HG02970 (cell line): Measurements from ENCODE around the gene FOCAD.
"Not testable (repeated sequence)": the region's sequence is repeated elsewhere in the genome, so short reads cannot be mapped to it uniquely, and the experiment has no call there.

Experiments
- ATAC-seq: cut with Tn5 transposase; IDR thresholded peaks from one replicate; pipeline ENCODE4 v1.9.1; 2021; ENCODE audit warnings: mild to moderate bottlenecking, moderate library complexity, moderate number of reproducible peaks; ENCODE audit not compliant: unreplicated experiment, low FRiP score

Gene FOCAD

GRCh38 chr9:20670395-20670794 lies 13.7 kb upstream of the FOCAD start:
- no peak for ATAC-seq

- ATAC-seq, result no peak
Measured at GRCh38 chr9:20671635-20672034, 12.4 kb upstream of the FOCAD start.

- not testable (repeated sequence) for ATAC-seq
Measured at GRCh38 chr9:20673537-20673936, 10.5 kb upstream of the FOCAD start.

GRCh38 chr9:20681467-20681866 lies 2.6 kb upstream of the FOCAD start:
- no peak for ATAC-seq

- ATAC-seq, result no peak
Measured at GRCh38 chr9:20683351-20684034, 566 bp upstream of the FOCAD start.

GRCh38 chr9:20684875-20685696 lies 1.0 kb downstream of the FOCAD start:
- ATAC-seq, result no peak

GRCh38 chr9:20685769-20686168 lies 1.7 kb downstream of the FOCAD start:
- no peak for ATAC-seq

- no peak for ATAC-seq
Measured at GRCh38 chr9:20689833-20690232, 5.8 kb downstream of the FOCAD start.

GRCh38 chr9:20692554-20692953 lies 8.5 kb downstream of the FOCAD start:
- no peak for ATAC-seq

GRCh38 chr9:20693068-20693467 lies 9.0 kb downstream of the FOCAD start:
- ATAC-seq, result no peak

- ATAC-seq, result no peak
Measured at GRCh38 chr9:20694248-20694647, 10.2 kb downstream of the FOCAD start.

GRCh38 chr9:20697021-20697719 lies 13.1 kb downstream of the FOCAD start:
- no peak for ATAC-seq

GRCh38 chr9:20698782-20699181 lies 14.7 kb downstream of the FOCAD start:
- no peak for ATAC-seq

- no peak for ATAC-seq
Measured at GRCh38 chr9:20701060-20701459, 17.0 kb downstream of the FOCAD start.

GRCh38 chr9:20702570-20702969 lies 18.5 kb downstream of the FOCAD start:
- no peak for ATAC-seq

GRCh38 chr9:20703146-20703545 lies 19.1 kb downstream of the FOCAD start:
- no peak for ATAC-seq

- ATAC-seq, result no peak
Measured at GRCh38 chr9:20707708-20708107, 23.6 kb downstream of the FOCAD start.

GRCh38 chr9:20713172-20713571 lies 29.1 kb downstream of the FOCAD start:
- ATAC-seq, result no peak

- no peak for ATAC-seq
Measured at GRCh38 chr9:20714442-20715415, 30.7 kb downstream of the FOCAD start.

GRCh38 chr9:20722221-20722620 lies 38.2 kb downstream of the FOCAD start:
- no peak for ATAC-seq
